Globus pallidus (tissue), 1 donor: ENCODE measurements around the gene TSPAN14.
A peak's percentile ranks its signal among the peaks of the same experiment; 100 is the strongest.
"Not testable (repeated sequence)": the region's sequence is repeated elsewhere in the genome, so short reads cannot be mapped to it uniquely, and the experiment has no call there.

Source experiments
- DNase-seq: peaks from one replicate; pipeline ENCODE4 v3.0.0-alpha.2; 2015; ENCODE audit warnings: low spot score

The TSPAN14 gene, protein sequence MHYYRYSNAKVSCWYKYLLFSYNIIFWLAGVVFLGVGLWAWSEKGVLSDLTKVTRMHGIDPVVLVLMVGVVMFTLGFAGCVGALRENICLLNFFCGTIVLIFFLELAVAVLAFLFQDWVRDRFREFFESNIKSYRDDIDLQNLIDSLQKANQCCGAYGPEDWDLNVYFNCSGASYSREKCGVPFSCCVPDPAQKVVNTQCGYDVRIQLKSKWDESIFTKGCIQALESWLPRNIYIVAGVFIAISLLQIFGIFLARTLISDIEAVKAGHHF

DNA sequence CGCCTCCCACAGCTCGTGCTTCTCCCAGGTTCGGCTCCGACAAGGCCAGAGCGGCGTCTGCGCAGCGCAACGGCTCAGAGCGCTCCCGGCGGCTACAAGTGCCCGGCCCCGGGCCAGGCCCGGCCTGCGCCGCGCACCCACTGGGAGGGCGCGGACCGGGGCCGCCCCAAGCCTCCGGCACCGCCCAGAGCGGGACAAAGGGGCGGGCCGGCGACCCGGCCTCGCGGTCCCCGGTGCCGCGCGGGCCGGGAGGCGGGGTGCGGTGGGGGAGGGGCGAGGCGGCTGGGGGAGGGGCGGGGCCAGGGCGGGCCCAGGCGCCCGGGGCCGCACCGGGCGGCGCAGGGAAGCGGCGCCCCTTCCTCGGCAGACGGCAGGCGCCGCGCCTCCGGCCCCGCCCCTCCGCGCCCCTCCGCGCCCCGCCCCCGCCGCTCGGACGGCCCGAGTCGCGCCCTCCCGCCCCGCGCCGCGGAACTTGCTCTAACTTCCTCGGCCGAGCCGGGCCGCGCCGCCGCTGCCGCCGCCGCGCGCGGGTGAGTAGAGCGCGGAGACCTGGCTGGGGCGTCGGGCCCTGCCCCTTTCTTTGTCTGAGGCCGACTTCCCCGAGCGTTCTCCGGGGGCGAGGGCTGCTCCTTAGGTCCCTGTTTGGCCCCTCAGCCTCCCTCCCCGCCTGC, at the start of gene TSPAN14:
Gene TSPAN14 (plus strand): TSS at position 469 of the 671 bp plus-strand sequence. CDS start 34,924 bp downstream, outside the sequence.
- peak; percentile 79 for DNase-seq

DNA sequence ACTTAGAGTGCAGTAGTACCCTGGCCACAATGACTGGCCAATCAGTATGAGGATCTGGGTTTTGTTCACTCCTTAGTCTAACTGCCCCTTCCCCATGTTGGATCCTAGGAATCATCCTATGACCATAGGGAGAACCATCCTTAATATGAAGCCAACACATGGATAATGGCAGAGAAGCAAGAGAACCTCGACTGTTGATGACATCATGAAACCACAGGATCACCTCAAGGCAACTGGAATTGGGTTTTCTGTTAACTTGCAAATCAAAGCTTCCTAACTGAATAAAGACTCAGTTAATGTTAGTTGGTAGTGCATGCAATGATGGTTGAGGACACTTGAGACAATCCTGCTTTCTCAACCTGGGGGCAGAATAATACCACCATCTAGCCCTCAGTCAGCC, 49.1 kb upstream of the TSPAN14 start:
- DNase-seq: no peak

DNA sequence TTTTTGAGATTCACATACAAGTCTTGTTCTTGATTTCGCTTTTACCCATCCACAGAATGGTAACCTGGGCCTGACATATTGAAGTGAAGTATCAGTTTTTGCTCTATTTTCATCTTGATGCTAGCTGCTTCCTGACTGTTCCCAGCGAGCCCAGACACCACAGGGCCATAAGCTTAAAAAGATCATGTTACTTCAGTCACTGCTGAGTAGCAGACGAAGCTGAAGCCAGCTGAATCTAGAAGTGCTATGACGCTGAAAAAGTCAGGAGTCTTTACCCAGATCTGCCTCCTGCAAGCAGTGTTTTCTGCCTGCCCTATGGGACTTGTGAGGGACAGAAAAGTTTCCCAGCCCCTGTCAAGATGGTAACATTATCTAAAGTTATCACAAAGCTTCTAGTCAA, 48.5 kb upstream of the TSPAN14 start:
- no peak for DNase-seq

DNA sequence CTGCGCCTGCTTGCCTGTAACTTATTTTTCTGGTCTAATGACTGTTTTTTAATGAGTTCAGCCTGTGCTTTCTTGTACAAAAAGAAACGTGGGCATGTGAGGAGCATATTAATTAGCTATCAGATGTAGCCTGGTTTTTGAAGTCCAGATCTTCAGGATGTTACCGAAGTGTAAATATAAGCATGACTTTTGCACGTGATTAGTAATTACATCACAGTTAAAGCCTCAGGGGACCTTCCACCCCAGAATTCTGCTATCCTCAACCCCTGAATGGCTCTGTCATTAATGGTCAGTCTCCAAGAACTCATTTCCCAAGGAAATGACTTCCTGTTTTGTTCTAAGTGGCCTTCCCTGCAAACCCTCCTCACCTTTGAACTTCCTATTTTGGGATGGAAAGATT, 47.9 kb upstream of the TSPAN14 start:
- no peak for DNase-seq

DNA sequence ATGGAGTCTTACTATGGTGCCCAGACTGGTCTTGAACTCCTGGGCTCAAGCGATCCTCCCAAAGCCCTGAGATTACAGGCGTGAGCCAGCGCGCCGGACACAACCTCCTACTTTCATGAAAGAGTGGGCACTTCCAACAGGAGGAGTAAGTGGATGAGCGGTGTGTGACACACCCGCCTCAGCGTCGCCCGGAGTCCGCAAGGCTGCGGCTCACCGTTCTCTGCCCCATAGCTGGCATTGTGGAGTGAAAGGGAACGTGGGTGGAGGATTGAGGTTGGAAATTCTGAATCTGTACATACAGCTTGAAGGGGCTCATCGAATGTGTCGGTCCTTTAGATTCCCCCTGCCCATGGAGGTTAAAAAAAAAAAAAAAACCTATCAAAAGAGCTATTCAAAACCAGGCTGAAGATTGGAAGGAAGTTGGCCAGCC, 46.3 kb upstream of the TSPAN14 start:
- no peak for DNase-seq

DNA sequence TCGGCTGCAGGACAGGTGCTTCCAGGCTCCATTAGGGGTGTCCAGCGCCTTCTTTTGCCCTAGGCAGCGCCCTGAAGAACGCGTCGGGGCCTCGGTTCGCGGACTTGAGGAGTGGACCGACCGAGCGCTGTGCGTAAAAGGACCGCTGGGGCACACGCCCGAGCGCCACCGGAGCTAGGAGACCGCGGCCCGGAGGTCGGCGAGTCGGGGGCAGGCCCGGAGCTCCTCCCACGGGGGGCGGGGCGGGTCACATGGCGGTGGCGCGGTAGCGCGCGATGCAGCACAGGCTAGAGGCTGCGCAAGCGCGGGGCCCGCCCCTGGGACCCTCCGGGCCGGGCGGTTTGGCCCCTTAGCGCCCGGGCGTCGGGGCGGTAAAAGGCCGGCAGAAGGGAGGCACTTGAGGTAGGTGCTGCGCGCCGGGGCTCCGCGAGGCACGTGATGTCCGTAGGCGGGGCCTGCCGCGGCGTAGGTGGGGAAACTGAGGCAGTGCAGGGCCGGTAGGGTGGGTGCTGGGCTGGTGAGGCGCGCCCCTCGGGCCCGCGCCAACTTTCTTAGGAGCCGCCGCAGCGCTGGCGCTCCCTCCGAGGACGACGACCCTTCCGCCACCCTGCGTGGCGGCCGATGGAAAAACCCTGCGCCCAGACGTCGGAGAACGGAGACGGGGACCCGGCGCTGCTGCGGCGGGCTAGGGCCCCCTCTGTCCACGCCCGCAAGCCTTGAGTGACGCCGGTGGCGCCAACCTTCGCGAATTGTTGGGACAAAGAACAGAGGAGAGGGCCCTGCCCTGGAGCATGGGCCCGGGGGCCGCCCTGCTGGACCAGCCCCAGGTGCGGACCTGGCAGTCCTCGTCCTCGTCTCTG, 45.6 kb upstream of the TSPAN14 start, which contains the start of gene PRXL2A:
Gene PRXL2A (plus strand): TSS at position 310 of the 860 bp plus-strand sequence. CDS start 11,917 bp downstream, outside the sequence.
- peak; percentile 78 for DNase-seq

DNA sequence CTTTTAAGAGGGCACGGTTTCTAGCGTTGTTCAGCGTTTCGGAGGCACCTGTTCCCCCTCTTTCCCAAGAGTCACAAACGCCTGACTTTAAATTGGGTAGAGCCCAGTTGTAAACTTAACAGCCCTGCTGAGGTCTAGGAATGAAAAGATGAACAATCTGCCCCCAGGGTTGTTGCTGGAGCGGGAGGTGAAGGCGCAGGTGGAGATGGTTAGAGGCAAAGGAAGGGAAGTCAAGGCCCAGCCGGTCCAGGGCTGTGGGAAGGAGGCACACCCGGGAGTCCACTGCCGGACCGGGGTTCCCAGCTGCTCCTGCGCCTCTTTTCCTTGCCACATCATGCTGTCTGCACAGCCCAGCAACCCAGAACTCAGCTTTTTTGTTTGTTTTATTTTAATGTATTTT, 45.0 kb upstream of the TSPAN14 start:
- no peak for DNase-seq

DNA sequence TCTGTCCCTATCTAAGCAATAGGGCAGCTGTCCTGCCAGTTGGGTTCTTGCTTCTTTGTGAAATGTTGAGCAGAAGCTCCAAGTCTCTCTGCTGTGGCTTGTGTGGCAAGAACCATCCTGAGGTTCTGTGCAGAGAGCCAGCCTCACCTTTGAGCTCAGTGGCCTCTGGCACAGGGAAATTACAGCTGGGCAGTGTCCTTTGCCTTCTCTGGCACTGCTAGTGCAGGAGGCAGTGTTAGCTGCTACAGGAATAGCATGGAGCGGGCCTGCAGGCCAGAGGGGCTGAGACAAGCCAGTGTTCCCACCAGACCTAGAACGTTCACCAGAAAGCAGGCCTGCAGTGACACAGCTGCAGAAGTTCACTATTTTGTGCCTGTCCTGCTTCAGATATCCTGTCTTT, 44.0 kb upstream of the TSPAN14 start:
- DNase-seq: no peak

DNA sequence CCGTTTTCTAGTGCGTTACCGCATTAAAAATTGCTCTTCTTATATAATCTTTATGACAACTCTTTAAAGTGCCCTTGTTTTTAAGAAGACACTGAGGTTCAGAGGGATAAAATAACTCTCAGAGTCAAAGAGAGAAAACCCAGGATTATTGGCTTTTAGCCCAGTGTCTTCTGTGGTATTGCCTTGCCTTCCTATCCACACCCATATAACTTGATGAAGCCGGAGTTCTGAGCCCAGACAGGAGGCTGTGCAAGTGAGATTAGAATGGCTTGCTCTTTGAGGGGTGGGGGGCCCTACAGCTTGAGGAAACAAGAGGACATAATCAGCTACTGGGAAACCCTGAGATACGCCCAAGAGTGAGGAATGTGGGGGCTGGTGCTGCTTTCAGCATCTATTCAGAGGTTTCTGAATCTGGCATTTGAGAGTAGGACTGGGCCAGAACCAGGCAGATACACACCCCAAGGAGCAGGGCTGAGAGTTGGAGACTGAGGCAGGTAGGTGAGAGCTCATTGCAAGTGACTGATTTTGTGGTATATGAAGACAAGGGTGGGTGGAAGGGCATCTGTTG, 43.4 kb upstream of the TSPAN14 start:
- no peak for DNase-seq

DNA sequence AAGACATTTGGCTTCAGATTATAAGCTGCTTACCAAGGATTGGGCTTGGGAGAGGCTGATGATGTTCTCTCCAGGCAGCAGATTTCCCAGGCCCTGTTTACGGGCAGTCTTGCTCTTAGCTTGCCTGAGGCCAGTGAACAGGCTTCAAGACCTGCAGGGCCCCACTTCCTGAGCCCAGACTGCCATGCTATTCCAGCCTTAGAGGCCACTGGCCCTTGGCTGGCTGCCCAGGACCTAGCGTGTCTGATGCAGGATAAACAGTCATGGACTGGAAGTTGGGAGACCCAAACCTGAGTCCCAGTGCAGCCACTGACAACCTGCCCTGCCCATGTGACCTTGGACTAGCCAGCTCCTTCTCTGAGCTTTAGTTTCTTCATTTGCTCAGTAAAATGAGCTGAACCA, 42.8 kb upstream of the TSPAN14 start:
- no peak for DNase-seq

DNA sequence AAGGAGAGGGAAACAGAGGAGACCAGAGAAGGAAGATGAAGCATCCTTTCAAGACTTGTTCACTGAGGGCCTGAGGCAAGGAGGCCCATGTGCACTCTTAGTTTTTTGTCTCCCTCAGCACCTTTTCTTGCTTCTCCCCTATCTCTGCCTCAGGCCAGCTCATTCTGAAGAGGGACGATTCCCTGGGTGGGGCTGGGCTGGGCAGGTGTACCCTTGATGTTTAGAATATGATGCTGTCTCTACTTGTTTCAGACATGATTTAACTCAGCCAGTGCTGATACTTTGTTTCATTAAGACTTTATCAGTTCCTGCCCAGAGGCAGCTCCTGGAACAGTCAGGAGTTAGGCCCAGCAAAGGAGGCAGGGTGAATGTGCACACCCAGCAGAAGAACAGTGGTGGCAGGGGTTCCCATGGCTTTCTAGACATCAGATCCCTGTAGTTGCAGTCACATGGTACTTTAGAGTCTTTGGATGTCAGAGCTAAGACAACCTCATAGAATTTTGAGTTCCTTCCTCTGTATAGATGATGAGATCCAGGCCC, 42.4 kb upstream of the TSPAN14 start:
- DNase-seq: no peak

DNA sequence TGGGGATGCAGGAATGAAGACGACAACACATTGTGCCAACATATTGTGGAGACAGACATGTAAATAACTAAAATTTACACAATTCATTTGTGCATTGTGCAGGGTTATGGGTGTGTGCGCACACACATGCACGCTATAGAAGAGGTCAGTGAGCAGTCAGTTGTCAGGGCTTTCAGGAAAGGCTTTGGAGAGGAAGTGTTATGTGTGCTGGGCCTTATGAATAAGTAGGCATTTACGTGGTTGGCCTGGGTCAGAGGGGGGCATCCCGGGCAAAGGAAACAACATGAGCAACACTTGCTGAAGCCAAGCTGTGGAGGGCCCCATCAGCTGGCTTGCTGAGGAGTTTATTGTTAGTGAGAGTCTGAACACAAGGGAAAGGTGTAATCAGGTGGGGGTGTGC, 41.6 kb upstream of the TSPAN14 start:
- DNase-seq: no peak

DNA sequence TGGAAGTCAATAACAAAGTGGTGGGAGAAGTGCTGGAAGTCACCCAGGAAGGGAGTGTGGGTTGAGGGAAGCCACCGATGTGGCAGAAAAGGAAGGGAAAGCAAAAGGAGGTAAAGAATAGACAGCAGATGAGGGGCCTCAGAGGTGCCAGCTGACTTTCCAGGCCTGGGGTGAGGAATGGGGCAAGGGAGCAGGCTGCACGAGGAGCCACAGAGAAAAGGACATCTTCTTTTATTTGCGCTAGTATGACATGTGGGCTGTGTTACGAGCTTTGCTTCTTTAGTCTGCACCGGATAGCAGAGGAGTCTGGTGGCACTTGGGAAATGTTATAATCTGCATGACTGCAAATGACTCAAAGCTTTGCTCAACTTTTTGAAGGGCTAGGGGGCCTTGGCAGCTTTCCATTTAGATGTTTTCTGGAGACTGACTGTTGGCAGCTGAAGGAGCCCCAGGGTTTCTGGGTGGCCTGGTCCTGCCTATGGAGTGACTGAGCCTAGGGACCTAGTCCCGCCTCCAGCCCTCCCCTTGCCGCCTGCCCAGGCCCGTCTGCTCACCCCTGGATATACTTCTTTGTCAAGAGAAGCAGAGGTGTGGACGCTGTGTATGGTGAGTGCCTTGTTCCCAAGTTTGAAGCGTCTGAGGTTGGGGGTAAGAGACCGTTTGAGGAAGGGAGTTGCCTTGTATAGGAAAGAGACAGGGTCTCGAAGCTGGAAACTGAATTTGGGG, 40.7 kb upstream of the TSPAN14 start:
- no peak for DNase-seq

DNA sequence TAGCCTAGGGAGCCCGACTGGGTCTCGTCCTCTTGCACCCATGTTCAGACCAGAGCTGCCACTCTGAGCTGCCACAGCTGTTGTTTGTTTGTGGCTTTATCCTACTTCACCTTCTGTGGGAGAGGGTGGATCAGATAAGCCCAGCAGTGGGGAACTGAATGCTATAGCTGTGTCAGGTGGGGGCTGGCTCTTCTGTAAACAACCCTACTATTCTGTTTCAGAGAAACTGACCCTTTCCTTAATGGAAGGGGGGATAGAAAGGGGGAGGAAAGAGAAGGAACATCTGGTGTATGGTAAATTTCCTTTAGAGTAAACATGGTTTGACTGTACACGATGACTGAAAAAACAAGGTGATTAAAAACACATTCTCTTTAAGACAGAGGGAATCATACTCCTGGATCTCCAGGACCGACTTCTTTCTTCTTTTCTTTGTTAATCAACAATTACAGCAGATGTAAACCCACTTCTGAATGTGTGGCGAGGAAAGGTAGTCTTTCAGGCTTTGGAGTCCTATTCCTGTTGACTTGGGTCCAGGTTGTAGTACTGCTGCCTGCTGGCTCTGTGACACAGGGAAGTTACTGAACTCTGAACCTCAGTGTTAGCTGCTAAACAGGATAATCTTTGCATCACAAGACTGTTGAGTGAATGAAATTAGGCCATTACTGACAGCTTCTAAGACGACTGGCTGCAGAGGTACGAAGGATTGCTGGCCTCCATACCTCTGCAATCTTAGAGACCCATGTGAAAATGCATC, 39.8 kb upstream of the TSPAN14 start:
- DNase-seq: no peak

DNA sequence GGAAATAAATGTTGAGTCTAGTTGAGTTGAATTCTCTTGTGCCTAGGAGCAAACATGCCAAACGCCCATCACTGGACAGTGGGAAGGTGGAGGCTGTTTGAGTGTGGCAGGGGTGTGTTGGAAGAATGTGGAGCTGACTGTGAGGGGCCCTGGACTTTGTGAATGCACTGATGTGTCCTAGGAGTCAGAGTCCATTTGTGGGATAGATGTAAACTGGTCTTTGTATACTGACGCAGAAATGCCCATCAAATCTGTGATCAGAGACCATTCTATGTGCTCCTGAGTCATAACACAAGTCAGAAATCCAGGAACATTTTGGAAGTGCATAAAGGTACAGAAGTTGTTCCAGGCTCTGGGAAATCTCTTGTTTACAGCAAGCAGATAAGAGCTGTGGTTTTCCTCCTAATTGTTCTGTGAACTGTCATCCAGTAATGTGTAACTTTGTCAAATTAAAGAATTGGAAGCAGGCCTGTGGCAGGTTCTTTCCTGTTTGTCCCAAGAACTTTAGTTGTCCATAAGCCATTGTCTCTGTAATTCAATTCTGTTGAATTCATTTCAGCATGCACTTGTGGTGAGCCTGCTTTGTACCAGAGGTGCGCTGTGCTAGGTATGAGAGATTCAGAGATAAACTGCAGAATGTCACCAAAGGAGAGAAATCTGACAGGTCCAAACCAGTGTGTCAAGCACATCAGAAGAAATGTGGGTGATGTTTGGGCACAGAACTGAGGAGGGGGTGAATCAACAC, 38.2 kb upstream of the TSPAN14 start:
- no peak for DNase-seq

DNA sequence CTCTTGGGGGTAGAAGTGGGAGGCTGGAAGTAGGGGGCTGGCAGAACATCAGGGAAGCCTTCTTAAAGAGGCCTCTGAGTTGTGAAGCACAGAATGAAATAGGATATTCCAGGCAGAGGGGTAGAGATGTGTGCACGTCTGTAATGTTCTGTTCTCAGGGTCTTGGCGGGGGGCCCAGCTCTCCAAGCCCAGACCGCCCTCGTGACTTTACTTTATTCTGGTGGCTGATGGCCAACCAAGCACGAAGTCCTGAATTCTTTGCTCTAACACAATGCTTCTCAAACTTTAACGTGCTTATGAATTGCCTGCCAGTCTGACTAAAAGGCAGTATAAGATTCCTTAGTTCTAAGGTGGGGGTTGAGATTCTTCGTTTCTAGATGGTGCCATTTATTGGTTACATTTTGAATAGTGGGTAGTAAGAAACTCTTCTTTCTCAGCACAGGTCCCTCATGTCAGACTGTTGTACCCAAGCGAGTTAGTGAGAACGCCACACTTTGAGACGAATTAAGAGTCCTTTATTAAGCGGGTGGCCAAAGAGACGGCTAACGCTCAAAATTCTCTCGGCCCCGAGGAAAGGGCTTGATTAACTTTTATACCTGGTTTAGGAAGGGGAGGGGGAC, 37.5 kb upstream of the TSPAN14 start:
- DNase-seq: no peak

DNA sequence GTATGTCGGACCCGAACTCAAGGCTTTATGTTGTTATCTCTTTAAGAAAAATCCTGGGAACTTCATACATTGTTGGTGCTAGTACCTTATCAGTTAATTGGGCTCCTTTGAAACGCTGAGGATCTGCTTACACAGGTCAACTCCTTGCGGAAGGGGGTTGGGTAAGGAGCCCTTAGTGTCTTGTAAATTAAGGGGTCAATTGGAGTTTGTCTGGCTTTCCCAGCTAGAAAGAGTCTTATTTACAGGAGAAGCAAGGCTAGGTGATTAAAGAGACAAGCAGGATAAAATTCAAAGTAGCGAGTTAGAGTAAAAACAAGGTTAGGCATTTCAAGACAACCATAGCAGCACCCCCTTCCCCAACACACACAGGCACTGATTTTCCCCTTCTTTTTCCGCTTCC, 36.9 kb upstream of the TSPAN14 start:
- DNase-seq: not testable (repeated sequence)

DNA sequence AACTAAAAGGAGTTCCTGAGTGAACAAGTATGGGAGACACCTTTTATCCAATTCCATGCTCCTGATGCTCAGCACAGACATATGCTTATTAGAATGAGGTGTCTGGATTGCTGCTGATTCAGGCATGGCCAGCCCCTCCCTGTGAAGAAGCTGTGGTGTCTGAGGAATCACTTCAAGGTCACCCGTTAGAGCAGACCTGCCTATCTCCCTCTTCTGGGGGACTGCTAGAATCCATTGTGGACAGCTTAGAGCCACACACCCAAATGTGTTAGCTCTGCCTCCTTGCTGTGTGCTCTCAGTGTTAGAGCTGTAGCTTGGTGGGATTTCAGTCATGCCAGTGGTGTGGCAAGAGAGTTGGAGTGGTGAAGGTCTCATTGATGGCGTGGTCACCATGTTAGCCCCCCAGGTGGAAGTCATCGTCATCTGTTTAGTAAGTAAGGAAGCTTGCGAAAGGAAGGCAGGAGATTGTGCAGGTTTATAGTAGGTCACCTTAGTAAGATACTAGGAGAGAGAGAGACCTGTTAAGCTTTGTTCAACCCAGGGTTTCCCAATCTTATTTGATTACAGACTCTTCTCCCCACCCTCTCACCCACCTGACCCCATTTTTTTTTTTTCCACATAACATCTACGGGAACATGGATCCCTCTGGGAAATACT, 32.9 kb upstream of the TSPAN14 start:
- no peak for DNase-seq
